ENCODE data around the gene AGTR1.

AGTR1 gene

GRCh38 chr3:148680289-148680688 is 17.4 kb upstream of the AGTR1 start:
- H3K4me3 ChIP-seq (replicated peaks; ENCODE audit: low read depth, low read length) = no peak overlapping the region
- no peak for DNase-seq (ENCODE audit: low read depth)
- TF ChIP-seq CTCF (IDR thresholded peaks at IDR 0.05; ENCODE audit: low read length, missing control alignments) = no peak

GRCh38 chr3:148681080-148681479 is 16.6 kb upstream of the AGTR1 start:
- no peak for TF ChIP-seq CTCF (IDR thresholded peaks at IDR 0.05; ENCODE audit: low read length, missing control alignments)
- H3K4me3 ChIP-seq (replicated peaks; ENCODE audit: low read depth, low read length) = no peak overlapping the region
- no peak for DNase-seq (ENCODE audit: low read depth)

DNA sequence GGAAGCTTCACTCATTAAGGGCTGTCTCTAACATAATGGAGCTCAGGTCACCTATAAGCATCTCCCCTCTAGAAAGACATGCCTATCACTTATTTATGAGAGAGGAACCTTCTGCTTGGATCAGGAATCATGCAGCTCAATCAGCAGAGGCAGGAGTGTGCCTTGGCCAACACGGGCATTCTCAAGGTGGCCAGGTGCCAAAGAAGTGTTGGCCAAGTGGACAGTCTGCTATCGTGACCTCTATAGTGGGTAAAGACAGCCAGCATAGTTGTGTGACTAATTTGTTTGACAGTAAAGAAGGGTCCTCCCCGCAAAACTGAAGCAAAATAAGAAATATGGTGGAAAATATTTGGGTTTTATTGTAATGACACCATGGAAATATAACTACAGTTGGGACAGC is 14.7 kb upstream of the AGTR1 start:
- H3K4me3 ChIP-seq (replicated peaks; ENCODE audit: low read depth, low read length) = no peak overlapping the region
- no peak for TF ChIP-seq CTCF (IDR thresholded peaks at IDR 0.05; ENCODE audit: low read length, missing control alignments)
- no peak for DNase-seq (ENCODE audit: low read depth)

DNA sequence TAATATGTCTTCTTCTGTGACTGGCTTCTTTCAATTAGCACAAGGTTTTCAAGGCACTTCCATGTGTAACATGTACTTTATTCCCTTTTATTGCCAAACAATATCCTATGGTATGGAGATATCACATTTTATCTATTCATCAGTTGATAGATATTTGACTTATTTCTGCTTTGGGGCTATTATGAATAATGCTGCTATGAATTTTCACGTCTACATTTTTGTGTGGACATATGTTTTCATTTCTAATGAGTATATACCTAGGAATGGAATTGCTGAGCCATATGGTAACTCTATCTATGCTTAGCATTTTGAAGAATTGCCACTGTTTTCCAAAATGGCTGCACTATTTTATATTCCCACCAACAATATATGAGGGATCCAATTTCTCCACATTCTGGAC is 3.6 kb upstream of the AGTR1 start:
- no peak overlapping the region for H3K4me3 ChIP-seq (replicated peaks; ENCODE audit: low read depth, low read length)
- no peak for DNase-seq (ENCODE audit: low read depth)
- TF ChIP-seq CTCF (IDR thresholded peaks at IDR 0.05; ENCODE audit: low read length, missing control alignments) = no peak

DNA sequence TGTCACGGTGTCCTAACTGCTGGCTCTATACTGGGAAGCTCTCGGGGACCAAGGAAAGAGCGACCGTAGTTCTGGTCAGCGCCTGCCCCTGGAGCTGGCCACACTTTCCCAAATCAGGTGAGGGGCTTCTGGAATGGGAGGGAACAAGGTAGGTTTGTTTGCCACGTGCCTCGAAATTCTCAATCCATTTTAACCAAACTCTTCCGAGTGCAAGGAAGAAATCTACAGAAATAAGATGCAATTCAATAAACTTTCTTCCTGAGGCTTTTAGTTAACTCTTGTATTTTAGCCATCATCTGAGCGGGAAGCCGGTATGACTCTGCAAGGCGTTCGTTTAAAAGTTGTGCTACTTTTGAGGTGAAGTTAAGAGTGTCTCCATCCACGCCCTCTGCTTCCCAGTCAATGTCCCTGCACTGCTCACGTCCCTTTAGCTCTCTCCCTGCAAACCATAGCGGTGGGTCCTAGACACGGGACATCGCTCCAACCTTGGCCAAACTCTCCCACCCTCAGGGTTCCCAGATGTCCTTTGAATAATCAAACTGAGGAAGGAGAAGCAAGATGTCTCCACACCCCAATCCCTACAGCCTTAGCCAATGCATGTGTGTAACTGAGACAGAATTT is 597 bp downstream of the AGTR1 start:
- no peak for TF ChIP-seq CTCF (IDR thresholded peaks at IDR 0.05; ENCODE audit: low read length, missing control alignments)
- DNase-seq (ENCODE audit: low read depth) = no peak
- peak overlapping the region; percentile 59 for H3K4me3 ChIP-seq (replicated peaks; ENCODE audit: low read depth, low read length)

- DNase-seq (ENCODE audit: low read depth) = no peak
- no peak for TF ChIP-seq CTCF (IDR thresholded peaks at IDR 0.05; ENCODE audit: low read length, missing control alignments)
Observed at GRCh38 chr3:148705314-148705713, 7.6 kb downstream of the AGTR1 start.

More at GRCh38 chr3:148705314-148705713, 7.6 kb downstream of the AGTR1 start:
- no peak overlapping the region for H3K4me3 ChIP-seq (replicated peaks; ENCODE audit: low read depth, low read length)
